Neural progenitor cell (in vitro differentiated cells): ENCODE results near the gene KMT2E.

Experiments used
- EZH2 ChIP-seq: fragments of 200-600 bp; sonication (generic); IDR thresholded peaks from 2 replicates; pipeline ENCODE4 v1.6.1; 2017; ENCODE audit warnings: antibody characterized with exemption, mild to moderate bottlenecking, moderate library complexity
- TF ChIP-seq, protein P1 (sequence below): fragments of 200-600 bp; sonication (generic); IDR thresholded peaks from 2 replicates; pipeline ENCODE4 v1.5.1; 2017; ENCODE audit warnings: antibody characterized with exemption, mild to moderate bottlenecking

DNA sequence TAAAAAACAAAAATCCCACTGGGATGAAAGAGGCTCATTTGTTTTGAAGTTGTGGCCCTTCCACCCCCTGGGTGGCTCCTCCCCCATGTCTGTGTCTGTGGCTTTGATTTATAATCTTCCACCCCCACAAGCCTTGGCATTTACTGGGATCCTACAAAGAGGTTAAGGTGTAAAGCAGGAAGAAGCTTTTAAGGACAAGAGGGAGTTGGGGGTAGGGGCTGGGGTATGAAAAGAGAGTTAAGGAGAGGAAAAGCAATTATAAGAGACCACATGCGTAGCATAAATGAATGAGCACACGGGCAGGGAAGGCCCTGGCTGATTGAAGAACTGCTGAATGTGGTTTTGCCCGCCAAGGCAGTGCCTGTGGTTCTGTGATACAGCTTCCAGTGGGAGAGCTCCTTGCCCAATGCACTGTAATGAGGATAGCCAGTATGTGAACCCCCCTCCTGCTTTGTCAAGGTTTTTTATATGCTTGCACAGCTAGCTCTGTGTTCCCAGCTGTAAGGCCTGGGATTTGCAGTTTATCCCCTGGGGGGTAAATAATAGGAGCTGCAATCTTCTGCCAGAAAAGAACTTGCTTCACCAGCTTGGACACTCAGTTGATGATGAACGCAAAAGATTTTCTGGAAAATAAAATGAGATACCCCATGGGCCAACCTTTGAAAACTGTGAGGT is 34.7 kb upstream of the KMT2E start:
- TF ChIP-seq EZH2, result no peak
- TF ChIP-seq, protein P1, sequence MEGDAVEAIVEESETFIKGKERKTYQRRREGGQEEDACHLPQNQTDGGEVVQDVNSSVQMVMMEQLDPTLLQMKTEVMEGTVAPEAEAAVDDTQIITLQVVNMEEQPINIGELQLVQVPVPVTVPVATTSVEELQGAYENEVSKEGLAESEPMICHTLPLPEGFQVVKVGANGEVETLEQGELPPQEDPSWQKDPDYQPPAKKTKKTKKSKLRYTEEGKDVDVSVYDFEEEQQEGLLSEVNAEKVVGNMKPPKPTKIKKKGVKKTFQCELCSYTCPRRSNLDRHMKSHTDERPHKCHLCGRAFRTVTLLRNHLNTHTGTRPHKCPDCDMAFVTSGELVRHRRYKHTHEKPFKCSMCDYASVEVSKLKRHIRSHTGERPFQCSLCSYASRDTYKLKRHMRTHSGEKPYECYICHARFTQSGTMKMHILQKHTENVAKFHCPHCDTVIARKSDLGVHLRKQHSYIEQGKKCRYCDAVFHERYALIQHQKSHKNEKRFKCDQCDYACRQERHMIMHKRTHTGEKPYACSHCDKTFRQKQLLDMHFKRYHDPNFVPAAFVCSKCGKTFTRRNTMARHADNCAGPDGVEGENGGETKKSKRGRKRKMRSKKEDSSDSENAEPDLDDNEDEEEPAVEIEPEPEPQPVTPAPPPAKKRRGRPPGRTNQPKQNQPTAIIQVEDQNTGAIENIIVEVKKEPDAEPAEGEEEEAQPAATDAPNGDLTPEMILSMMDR, result no peak
